Measurements from ENCODE around the gene RELN. TPM values are rescaled to one million over a fixed set of nuclear protein-coding genes. Genes with fewer than 3 reads are reported as not detected.

Gene RELN
- total and polyA plus RNA-seq, 10 of the 15 experiments (the other 5 are each of a cell fraction or from before 2014, with no cell fraction given): 0.11 to 0.21 TPM; not detected in 8

- ATAC-seq (no peak), FAIRE-seq (no peak), DNase-seq (ENCODE audit: low read depth, low spot score) (no peak)
- H3K9ac ChIP-seq (ENCODE audit: control insufficient read depth, insufficient read depth, low read length): no peak overlapping the region
- RAD21 ChIA-PET (ENCODE audit: unreplicated experiment): no interaction called here
- TF ChIP-seq SPI1 (IDR thresholded peaks at IDR 0.05; ENCODE audit: borderline replicate concordance, insufficient read depth, low read depth, low read length) (no peak), HDGF (IDR thresholded peaks at IDR 0.05) (no peak), CHD2 (IDR thresholded peaks at IDR 0.05; ENCODE audit: borderline replicate concordance, low read depth, low read length) (no peak), RAD51 (IDR thresholded peaks at IDR 0.05) (no peak), ZNF384 (IDR thresholded peaks at IDR 0.05; ENCODE audit: borderline replicate concordance, low read depth, low read length) (no peak), IRF5 (IDR thresholded peaks at IDR 0.05; ENCODE audit: borderline replicate concordance) (no peak)
- H3K4me2 ChIP-seq (ENCODE audit: control insufficient read depth, insufficient read depth): no peak overlapping the region
- intact Hi-C loops (cut with micrococcal nuclease; ENCODE audit: unreplicated experiment): no loop called here
- no peaks in the 10 kb centered on the region for H3K27me3 ChIP-seq (replicated peaks in 1 of 2; ENCODE audit: control insufficient read depth in 2 of 2, insufficient read depth in 2 of 2, low read length in 1 of 2)
- no peaks in the 10 kb centered on the region for H4K20me1 ChIP-seq (ENCODE audit: control insufficient read depth, insufficient read depth)
- no peaks in the 10 kb centered on the region for H3K9me3 ChIP-seq (replicated peaks; ENCODE audit: control insufficient read depth, insufficient read depth, low read length)
- H3K36me3 ChIP-seq (ENCODE audit: control insufficient read depth in 2 of 2, insufficient read depth in 2 of 2, low read length in 1 of 2): no peaks in the 10 kb centered on the region
- BruUV-seq (replicated peaks): no TSS peak
- 77% methylated on average over 3 of the region's 3 CpGs for WGBS (ENCODE audit: insufficient coverage, insufficient replicate concordance, low lambda C conversion rate, missing lambda C conversion rate)
- in situ Hi-C loops (cut with MboI): no loop called here
- no peaks in the 10 kb centered on the region for H3K4me1 ChIP-seq (ENCODE audit: control insufficient read depth, insufficient read depth, low read length)
- SMC1A ChIA-PET (ENCODE audit: uncharacterized antibody, unreplicated experiment): no interaction called here
- no peaks in the 10 kb centered on the region for H3K79me2 ChIP-seq (ENCODE audit: control insufficient read depth, insufficient read depth, low read length)
- POLR2A ChIA-PET: no interaction called here
- no peak overlapping the region for H3K4me3 ChIP-seq
- H3K27ac ChIP-seq (ENCODE audit: control insufficient read depth, insufficient read depth): no peak overlapping the region
- CTCF ChIA-PET: no interaction called here
- H2AFZ ChIP-seq (ENCODE audit: control insufficient read depth, low read depth, low read length): no peak overlapping the region
Observed at GRCh38 chr7:103702982-103703381, 286.5 kb downstream of the RELN start.

GRCh38 chr7:103702454-103702853 lies 287.0 kb downstream of the RELN start:
- Histone ChIP-seq H3K9ac (ENCODE audit: control insufficient read depth, insufficient read depth, low read length) (no peak overlapping the region), H3K27me3 (replicated peaks in 1 of 2; ENCODE audit: control insufficient read depth in 2 of 2, insufficient read depth in 2 of 2, low read length in 1 of 2) (no peaks in the 10 kb centered on the region), H3K9me3 (replicated peaks; ENCODE audit: control insufficient read depth, insufficient read depth, low read length) (no peaks in the 10 kb centered on the region), H3K36me3 (ENCODE audit: control insufficient read depth in 2 of 2, insufficient read depth in 2 of 2, low read length in 1 of 2) (no peaks in the 10 kb centered on the region), H3K4me3 (no peak overlapping the region), H2AFZ (ENCODE audit: control insufficient read depth, low read depth, low read length) (no peak overlapping the region), H3K27ac (ENCODE audit: control insufficient read depth, insufficient read depth) (no peak overlapping the region), H3K4me2 (ENCODE audit: control insufficient read depth, insufficient read depth) (no peak overlapping the region), H3K4me1 (ENCODE audit: control insufficient read depth, insufficient read depth, low read length) (no peaks in the 10 kb centered on the region), H4K20me1 (ENCODE audit: control insufficient read depth, insufficient read depth) (no peaks in the 10 kb centered on the region), H3K79me2 (ENCODE audit: control insufficient read depth, insufficient read depth, low read length) (no peaks in the 10 kb centered on the region)
- SMC1A ChIA-PET (ENCODE audit: uncharacterized antibody, unreplicated experiment): no interaction called here
- FAIRE-seq (no peak), ATAC-seq (no peak), DNase-seq (ENCODE audit: low read depth, low spot score) (no peak)
- TF ChIP-seq SIN3A (IDR thresholded peaks at IDR 0.05; ENCODE audit: low read depth, low read length): no peak
- TF ChIP-seq NR2C1 (IDR thresholded peaks at IDR 0.05): no peak
- no peak for TF ChIP-seq HDAC2 (IDR thresholded peaks at IDR 0.05)
- TF ChIP-seq ZNF274 (IDR thresholded peaks at IDR 0.05; ENCODE audit: insufficient read depth, insufficient read length): no peak
- no peak for TF ChIP-seq SREBF1 (IDR thresholded peaks at IDR 0.05; ENCODE audit: low read length)
- no peak for TF ChIP-seq HCFC1 (IDR thresholded peaks at IDR 0.05; ENCODE audit: low read length)
- no peak for TF ChIP-seq CBX3 (IDR thresholded peaks at IDR 0.05; ENCODE audit: borderline replicate concordance, low read depth)
- TF ChIP-seq BCL11A (IDR thresholded peaks at IDR 0.05; ENCODE audit: low read depth, low read length): no peak
- no peak for TF ChIP-seq SUPT20H (IDR thresholded peaks at IDR 0.05; ENCODE audit: borderline replicate concordance, control insufficient read depth, low read depth, low read length)
- CTCF ChIA-PET: no interaction called here
- RAD21 ChIA-PET (ENCODE audit: unreplicated experiment): no interaction called here
- in situ Hi-C loops (cut with MboI): no loop called here
- no TSS peak for BruUV-seq (replicated peaks)
- 11% methylated on average over 3 of the region's 3 CpGs for WGBS (ENCODE audit: insufficient coverage, insufficient replicate concordance, low lambda C conversion rate, missing lambda C conversion rate)
- POLR2A ChIA-PET: no interaction called here
- intact Hi-C loops (cut with micrococcal nuclease; ENCODE audit: unreplicated experiment): no loop called here

All from GM12878 (cell line).